GM12874 (cell line): ENCODE measurements around the gene CPT1B.
A peak's percentile ranks its signal among the peaks of the same experiment; 100 is the strongest.

Experiments used
- TF ChIP-seq, protein P1 (sequence below): IDR thresholded peaks from 2 replicates; pipeline ENCODE4 v1.5.1; 2011; ENCODE audit warnings: low read depth, mild to moderate bottlenecking, control low read depth, low read length, moderate library complexity; ENCODE audit not compliant: insufficient read depth

Gene CPT1B

DNA sequence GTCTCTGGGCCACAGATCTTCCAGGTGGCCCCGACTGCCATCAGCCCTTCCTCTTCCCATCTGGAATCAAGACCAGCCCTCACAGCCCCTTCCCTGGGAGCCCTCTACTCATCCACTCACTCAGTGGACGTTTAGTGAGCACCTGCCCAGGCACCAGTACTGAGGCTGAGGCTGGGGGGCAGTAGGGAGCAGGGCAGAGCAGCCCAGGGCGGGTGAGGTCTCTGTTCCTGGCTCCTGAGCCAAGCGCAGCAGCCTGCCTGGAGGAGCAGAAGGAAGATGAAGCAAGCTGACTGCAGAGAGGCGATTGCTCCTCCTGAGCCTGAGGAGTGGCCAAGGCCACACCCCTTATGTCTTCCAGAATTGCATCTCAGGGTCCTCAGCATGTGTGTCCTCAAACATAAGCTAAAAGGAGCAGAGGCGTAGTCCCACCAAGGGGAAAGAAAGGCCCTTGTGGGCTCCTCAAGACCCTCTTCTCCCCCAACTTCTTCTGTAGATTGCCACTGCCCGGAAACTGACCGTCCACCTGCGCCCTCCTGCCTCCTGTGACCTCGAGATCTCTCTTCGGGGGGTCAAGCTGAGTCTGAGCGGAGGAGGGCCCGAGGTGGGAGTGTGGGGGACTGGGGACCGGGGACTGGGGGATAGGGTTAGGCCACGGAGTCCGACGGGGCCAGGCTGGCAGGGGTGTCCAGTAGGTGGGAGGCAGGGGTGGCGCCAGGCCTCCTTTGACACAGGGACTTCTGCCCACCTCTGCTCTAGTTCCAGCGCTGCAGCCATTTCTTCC lies 28.1 kb upstream of the CPT1B start:
- TF ChIP-seq, protein P1, sequence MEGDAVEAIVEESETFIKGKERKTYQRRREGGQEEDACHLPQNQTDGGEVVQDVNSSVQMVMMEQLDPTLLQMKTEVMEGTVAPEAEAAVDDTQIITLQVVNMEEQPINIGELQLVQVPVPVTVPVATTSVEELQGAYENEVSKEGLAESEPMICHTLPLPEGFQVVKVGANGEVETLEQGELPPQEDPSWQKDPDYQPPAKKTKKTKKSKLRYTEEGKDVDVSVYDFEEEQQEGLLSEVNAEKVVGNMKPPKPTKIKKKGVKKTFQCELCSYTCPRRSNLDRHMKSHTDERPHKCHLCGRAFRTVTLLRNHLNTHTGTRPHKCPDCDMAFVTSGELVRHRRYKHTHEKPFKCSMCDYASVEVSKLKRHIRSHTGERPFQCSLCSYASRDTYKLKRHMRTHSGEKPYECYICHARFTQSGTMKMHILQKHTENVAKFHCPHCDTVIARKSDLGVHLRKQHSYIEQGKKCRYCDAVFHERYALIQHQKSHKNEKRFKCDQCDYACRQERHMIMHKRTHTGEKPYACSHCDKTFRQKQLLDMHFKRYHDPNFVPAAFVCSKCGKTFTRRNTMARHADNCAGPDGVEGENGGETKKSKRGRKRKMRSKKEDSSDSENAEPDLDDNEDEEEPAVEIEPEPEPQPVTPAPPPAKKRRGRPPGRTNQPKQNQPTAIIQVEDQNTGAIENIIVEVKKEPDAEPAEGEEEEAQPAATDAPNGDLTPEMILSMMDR, result peak; percentile 41

GRCh38 chr22:50605613-50606074 lies 27.4 kb upstream of the CPT1B start:
- TF ChIP-seq, protein P1, result no peak

- TF ChIP-seq, protein P1, result no peak
Measured at GRCh38 chr22:50605002-50605612, 26.9 kb upstream of the CPT1B start.

GRCh38 chr22:50604256-50605001 lies 26.2 kb upstream of the CPT1B start:
- TF ChIP-seq, protein P1, result no peak

- TF ChIP-seq, protein P1, result no peak
Measured at GRCh38 chr22:50603511-50604255, 25.5 kb upstream of the CPT1B start.

DNA sequence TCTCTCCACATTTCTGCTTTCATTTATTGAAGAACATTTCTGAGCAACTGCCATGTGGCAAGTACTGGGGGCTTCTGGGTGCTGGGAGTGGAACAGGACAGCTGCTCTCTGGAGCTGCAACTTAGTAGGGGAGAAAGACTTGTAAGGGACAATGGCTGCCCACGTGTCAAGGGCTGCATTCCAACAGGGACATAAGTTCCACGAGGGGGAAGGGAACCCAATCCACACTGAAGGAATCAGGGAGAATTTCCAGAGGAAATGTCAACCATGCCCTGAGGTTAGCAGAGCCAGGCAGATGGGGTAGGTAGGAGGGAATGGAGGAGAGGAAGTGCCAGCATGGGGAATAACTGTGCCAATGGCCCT lies 24.1 kb upstream of the CPT1B start:
- TF ChIP-seq, protein P1, result no peak
